COLO829 (cell line): Measurements from ENCODE around the gene DPT.
"Not testable (repeated sequence)": the region's sequence is repeated elsewhere in the genome, so short reads cannot be mapped to it uniquely, and the experiment has no call there.

Experiments
- DNase-seq: peaks from one replicate; pipeline ENCODE4 v3.0.0; 2012; ENCODE audit warnings: low spot score

The DPT gene

DNA sequence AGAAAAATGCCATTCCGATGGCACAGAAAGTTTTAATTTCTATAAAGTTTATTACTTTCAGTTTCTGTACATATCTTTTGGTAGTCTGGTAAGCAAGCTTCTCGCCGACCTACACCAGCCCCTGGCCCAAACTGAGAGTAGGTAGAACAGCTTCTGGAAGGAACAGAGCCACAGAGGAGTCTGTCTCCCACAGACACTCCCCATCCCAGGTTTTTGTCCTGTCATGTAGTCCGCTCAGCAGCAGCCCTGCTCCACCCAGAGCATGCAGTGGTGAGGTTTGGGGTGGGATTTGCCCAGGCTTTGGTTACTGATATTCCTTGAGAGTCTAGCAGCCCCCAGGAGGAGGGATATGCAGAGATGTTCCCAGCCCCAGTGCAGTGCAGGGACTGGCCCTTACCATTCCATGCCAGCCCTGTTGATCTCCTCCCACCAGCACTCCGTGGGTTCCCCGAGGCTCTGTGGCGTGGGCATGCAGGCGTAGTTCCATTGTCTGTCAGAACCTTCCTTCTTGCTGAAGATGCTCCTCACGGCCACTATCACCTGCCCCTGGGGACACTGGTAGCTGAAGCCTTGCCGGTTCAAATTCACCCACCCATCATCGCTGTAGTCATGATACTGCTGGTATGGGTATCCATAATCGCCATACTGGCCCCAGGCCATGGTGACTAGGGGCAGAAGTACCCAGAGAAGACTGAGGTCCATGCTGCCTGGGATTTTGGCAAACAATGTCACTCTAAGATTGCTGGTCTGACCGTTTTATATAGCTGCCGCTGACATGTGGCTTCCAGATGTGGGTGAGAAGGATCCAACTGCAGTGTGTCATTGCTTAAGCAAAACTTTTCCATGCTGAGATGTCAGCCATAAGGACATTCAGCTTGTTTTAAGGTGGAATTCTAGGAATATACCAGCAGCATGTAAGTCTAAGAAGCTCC is at the start of gene DPT:
TSS of gene DPT (minus strand) at position 734 of the 932 bp plus-strand sequence. CDS start at position 702, 32 bp downstream.
- no peak for DNase-seq

DNA sequence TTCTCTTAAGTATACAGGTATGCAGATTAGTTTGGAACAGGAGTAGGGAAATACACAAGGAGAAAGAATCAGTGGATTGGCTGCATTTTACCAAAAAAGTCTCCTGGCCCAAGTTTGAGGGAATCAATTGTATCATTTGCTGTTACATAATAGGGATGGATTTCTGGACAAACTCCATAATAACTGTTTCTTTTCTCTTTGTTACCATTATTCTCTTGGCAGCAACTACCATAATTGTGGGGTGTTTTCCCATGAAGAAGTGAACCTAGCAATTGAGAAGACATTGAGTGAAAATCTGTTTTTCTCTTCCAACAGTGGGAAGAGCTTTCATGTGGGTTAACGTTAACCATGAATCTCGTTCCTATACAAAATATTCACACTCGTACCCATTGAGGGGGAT is 46.4 kb upstream of the DPT start:
- DNase-seq, result no peak

DNA sequence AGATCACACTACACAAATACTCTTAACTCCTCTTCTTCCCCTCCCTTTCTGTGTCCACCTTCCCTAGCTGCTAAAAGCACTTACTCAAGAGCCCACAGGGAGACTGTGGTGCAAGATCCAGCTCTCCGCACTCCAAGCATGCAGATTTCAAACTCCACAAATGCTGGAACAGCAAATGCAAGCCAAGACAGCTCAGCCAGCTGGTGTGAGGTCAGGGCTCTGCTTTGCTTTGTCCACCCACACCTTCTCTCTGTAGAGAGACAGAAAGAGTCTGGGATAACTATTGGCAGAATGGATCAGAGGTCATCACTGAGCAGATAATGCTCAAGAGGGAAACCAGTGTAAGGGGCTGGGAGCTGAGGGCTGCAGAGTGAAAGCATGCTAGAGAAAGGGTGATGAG is 45.2 kb upstream of the DPT start:
- DNase-seq, result no peak

DNA sequence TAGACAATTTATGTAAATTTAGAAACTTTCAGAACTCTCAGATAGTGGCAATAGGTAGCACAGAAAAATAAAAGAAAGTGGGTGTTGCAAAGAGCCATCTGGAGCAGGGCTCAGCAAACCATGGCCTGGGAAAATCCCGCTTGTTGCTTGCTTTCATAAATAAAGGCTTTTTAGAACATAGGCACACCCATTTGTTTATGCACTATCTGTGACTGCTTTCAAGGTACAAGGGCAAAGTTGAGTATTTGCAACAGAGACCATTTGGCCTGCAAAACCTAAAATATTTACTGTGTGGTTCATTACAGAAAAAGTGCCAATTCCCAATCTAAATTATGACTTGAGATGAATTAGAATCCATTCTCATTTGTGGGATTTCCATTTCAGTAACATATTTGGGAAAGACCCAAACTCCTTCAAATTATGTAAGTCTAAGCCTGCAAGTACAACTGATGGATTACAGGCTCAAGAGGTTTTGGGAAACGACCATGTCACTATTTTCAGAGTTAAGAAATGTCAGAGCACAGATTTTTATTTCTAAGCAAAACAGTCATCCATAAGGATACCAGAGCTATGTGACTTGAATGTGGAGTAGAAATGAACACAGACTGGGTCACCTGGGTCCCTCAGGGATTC is 43.5 kb upstream of the DPT start:
- no peak for DNase-seq

DNA sequence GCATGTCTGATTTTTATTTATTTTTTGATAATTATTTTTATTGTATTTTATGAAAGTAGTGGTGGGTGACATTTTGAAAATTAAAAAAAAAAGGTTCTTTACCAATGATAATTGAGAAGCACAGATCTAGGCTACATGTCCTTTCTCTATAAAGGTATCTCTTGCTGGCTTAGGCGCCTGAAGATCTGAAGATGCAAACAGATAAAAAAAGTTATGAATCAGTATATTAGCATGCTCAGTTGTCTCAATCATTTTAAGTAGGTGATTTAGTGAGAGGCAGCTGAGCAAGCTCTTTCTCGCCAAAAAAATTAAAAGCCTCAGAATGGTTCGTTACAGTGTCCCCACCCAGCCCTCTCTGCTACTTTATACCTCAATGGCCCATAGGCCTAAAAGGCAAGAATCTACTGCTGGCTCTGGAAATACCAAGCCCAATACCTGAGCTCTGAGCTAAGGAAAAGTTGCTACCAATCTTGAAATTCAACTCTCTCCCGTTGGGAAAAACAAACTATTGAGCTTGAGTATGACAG is 42.2 kb upstream of the DPT start:
- DNase-seq, result no peak

DNA sequence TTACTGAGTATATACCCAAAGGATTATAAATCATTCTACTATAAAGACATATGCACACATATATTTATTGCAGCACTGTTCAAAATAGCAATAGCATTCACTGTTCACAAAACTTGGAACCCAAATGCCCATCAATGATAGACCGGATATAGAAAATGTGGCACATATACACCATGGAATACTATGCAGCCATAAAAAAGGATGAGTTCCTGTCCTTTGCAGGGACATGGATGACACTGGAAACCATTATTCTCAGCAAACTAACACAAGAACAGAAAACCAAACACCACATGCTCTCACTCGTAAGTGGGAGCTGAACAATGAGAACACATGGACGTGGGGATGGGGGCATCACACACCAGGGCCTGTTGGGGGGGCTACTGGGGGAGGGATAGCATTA is 40.9 kb upstream of the DPT start:
- not testable (repeated sequence) for DNase-seq

DNA sequence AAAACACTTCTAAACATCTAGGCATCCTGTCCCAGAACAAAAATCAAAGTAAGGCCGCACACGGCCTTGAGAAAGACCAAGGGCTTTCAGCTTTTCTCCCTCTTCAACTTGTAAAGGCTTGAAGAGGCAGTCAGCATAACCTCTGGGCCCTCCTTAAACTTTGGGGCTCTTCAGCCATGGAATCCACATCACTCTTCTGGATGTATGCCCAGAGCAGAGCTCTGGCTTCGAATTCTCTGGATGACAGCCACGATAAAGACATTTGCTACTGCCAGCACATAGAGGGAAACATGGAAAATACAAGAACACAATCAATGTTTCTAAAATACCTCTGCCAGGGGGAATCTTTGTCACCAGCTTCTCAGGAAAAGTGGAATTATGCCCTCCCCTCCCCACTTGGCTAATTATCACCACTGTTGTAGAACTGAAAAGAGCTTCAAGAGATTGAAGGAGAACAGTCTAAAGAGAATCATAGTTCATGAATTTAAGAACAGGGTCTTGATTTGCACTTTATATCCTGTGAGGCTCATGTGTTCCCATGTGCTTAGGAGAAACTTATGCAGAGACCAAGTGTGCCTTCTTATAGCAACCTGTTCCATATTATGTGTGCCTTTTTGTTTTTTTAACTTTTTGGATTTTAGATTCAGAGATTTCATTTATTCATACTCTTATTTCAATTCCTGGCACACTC is 39.0 kb upstream of the DPT start:
- DNase-seq, result no peak

DNA sequence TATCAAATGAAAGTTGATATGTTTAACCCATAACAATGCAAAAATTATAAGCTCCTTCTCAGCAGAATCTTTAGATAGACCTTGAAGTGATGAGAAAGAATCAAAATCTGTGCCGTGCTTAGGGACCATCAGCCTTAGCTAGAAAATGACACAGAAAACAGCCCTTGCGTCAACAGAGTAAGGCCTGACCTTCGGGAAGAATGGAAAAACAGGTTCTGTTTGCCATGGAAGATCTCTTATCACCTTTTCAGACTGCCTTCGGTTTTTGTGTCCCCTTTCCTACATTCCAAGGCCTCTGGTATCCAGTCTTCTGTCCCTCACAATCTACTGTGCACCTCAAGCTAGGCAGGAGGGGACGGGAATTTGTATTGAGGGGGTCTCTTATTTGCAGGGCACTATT is 37.6 kb upstream of the DPT start:
- no peak for DNase-seq

DNA sequence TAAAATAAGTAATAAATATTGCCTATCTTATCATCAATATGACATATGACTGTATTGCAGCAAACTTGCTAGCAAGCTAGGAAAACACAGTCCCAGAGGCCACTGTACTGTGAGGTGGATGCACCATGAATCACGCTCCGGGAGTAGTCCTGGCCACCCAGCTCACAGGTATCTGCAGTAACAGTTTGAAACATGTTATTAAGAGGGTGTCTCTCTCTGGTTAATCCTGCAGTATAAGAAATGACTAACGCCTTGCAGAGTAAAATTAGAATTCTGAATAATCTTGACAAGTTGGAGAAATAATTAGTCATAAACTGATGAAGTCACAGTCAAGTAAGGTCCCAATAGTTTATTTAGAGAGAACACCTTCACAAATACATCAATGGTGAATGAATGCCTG is 34.0 kb upstream of the DPT start:
- DNase-seq, result no peak

DNA sequence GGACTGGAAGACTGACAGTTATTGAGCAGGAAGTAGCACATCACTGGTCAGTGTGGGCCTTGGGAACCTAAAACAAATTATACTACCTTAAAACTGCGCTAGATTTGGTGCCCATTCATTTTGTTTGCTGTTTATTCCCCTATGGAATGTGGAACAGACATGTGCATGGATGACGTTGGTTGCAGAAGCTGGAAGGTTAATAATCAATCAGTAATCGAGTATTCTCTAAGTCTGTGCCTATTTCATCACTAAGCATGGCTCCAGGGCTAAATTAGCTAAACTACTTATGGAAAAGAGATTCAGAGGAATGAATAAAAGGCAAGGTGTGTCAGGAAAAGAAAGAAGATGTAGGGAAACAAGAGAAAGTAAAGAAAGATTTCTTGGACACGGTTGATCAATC is 33.5 kb upstream of the DPT start:
- no peak for DNase-seq

DNA sequence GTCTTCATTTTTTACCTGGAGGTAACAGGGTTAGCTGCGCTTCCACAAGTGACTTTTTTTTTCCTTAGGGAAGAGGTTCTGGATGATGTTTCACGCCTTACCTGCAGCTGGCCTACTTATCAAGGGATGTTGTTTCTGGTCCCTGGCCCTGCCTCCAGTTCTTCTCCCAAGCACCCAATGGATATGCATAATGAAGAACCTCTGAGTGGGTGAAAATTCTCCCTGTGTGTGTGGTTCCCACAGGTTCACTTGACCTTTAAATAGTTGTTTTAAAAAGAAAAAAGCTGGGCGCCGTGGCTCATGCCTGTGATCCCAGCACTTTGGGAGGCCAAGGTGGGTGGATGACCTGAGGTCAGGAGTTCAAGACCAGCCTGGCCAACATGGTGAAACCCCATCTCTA is 31.8 kb upstream of the DPT start:
- no peak for DNase-seq

DNA sequence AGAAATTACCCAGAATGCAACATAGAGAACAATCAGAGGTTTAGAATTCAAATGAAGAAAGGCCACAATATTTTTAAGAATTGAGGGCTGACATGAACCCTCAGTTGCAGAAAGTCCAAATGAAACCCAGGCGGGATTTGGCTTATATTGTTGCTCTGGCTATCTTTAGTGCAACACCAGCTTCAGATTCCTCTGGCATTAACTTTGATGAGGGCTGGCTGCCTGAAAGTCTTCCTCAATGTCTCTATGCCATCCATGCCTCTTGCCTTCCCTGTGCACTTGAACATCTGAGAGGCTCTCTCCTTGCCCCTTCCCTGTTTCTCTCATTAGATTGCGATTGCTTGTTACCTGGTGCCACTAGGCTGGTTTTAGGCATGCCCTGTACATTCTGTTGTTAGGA is 31.2 kb upstream of the DPT start:
- no peak for DNase-seq

DNA sequence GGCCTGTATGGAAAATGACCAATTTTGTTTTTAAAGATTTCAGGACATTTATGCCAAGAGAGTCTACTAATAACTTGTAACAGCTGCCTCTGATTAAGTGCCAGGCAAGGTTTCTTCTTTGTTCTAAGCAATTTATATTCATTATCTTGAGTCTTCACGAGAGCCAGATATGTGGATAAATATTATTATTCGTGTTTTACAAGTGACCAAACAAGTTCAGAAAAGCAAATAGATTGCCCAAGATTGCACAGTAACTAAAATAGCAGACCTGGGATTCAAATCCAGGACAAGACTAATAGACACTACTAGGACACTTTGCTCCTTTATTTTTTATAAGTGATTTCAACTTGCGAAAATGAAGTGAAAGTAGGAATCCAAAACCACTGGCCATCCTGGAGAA is 30.1 kb upstream of the DPT start:
- DNase-seq, result no peak

DNA sequence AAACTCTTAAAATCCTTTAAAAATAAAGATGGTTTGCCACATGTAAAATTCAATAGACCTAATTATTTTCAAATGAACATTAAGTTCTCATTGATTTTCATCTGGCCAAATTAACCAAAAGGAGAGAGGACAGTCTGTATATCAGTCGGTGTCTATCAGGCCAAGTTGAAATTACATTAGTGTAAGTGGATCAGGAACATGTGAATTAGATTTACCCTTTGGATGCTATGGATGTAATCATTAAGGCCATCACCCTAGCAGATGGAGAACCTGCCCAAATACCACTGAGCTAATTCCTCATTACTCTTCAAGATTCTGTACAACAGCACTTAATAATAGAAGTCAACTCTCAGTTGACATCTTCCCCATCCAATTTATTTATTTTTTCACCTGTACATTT is 29.5 kb upstream of the DPT start:
- DNase-seq, result no peak

DNA sequence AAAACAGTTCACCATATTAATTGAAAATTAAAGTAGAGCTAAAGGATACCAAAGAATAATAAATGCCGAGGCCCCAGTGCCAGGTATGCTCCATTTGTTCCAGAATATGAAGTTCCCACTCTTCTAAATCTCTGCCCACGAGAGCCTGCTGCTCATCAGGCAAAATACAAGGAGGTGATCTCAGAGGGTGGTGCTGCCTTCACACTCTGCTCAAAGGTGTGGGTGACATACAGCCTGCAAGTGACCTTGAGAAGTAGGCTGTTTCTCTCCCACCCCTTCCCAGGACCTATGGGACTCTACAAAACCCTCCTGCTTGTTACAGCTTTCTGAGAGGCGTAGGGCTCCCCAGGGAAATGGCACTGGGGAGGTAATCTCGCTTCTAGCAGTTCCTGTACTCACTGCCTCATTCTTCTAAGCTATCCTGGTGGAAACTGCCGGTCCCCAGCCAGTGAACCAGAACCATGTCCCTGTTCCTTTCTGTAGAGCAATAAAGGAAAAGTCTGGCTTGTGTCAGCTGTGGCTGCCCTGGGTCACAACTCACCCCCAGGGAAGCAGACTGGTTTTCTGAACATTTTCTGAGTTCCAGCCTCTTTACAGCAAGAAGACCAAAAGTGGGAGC is 26.9 kb upstream of the DPT start:
- no peak for DNase-seq

DNA sequence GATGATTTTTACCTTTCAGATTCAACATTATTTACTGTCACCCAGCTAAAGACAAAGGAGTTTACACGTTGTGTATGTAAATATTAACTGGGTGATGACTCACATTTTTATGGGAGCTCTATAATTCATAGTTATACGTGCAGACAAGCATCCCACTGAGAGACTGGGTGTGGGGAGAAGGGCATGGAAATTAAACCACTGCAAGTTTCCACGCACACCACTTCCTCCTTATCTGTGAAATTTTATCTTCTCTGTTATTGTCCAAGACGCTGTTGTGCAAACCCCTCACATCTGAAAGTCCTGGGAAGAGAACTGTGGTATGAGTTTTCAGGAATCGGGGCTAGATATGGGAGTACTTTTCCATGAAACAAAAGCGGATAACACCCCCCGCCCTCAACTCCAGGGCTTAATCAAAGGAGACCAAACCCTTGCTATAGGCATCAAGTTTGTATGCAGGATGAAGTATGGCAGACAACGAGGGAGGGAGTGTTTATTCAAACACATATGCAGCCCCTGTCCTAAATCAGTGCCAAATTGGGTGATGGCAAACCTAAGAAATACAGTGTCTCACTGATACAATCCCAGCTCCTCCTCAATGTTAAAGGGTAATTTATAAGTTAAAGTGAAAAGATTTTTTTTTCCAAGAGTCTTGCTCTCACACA is 23.3 kb upstream of the DPT start:
- no peak for DNase-seq

DNA sequence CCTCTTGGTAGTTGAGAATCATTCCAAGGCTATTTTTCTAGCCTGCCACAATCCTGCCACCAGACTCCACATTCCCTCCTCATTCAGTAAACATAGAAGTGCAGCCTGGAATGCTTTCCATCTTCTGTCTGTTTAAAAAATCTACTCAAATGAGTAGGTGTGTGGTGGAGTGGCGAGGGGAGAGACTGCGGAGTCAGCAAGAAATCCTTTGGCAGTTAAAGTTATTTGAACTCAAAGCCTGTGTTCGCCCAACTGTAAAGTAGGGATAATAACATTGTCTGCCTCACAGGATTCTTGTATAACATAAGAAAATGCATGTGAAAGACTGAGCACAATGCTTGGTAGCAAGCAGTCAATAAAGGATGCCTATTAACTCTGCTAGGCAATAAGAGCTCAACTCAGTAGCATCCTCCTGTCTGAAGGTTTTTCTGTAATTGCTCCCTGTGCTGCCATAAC is 22.2 kb upstream of the DPT start:
- DNase-seq, result no peak

DNA sequence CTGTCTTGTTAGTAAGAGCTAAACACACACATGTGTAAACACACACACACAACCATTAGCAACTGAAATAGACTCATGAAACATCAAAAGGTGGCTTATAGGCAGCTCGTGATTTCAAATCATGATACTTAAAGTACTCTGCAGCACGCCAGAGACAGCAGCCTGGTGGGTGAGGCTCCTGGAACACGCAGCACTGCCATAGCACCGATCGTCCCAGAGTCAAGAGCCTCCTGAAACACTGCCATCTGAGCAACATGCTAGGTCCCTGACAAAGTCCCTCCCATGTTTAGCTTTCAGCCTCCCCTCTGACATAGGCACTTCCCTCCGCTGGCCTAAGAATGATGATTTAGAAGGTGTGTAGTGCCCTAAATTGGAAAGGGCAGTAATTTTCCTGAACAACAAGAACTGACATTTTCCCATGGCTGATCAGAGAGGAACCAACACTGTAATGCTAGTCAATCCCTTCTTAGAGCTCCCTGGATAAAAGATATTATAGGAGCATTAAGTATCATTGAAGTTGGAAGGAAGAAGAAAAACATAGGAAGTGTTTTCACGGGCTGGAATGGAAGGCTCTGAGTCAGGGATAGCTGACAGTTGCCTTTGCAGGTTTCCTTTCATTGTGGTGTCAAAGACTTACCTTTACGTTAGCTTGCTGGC is 14.1 kb upstream of the DPT start:
- no peak for DNase-seq

DNA sequence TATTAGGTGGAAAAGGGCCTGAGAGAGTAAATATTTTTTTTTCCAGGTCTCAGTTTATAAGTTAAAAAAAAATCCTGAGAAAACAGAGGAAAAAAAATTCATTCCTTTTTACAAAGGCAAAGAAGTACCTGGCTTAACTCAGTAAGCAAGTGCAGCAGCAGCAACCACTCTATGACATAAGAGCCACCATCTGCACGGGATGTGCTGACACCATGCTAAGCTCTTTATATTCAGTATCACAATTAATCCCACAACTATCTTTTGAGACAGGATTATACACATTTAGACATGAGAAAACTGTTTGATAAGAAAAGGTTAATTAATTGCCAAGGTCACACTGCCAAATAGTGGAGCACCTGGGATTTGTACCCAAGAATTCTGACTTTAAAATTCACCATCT is 13.4 kb upstream of the DPT start:
- DNase-seq, result no peak

DNA sequence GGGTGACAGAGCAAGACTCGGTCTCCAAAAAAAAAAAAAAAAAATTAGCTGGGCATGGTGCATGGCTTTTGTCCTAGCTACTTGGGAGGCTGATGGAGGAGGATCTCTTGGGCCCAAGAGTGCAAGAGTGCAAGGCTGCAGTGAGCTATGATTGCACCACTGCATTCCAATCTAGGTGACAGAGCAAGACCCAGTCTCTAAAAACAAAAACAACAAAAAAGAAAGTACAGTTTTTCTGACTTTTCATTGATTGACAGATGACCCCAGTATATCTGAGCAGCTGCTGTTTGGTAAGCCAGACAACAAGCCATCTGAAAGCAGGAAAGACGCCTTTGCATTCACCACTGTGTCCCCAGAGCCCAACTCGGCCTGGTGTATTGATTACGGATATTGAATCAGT is 10.9 kb upstream of the DPT start:
- no peak for DNase-seq

DNA sequence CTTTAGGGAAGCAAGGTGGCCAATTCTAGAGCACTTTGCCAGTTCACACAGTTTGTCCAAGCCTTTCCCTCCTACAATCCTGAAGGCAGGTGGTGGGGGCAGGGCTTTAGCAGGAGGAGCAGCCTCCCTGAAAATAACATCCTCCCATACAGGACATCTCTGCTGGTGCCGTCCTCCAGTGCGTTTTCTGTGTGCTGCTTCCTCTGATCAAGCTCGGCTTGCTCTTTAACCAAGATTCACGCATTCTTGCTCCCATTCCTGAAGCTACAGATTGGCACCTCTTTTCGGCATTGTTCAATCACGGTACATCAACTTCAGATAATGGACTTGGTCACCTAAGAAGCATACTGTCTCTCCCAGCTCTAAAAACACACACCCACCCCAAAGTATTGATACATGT is 7.5 kb upstream of the DPT start:
- no peak for DNase-seq
